ENCODE measurements around the gene SEC24C.
A peak's percentile ranks its signal among the peaks of the same experiment; 100 is the strongest.
"Not testable (repeated sequence)": the region's sequence is repeated elsewhere in the genome, so short reads cannot be mapped to it uniquely, and the experiment has no call there.

The SEC24C gene

DNA sequence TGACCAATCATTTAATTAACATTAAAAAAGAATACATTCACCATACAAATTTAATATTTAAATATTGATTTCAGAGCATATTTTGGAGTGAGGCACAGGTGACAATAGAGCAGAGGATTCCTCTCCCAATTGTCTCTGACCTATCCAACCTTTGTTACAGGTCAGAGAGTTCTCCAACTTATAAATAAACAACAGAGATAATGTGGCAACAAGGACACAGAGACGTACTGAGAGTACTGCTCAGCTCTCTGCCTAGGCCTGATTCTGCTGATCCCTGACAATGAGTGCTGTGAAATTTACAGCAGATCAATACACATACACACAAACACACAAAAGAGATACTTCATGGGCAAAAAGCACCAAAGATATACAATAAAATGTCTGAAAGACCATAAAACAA lies 27.9 kb upstream of the SEC24C start:
- POLR2A ChIA-PET (ENCODE audit: low non-redundant PET), result no interaction called here
- no peak for DNase-seq (ENCODE audit: low spot score)
- no peak overlapping the region for H3K27ac ChIP-seq
- TF ChIP-seq, protein P1, sequence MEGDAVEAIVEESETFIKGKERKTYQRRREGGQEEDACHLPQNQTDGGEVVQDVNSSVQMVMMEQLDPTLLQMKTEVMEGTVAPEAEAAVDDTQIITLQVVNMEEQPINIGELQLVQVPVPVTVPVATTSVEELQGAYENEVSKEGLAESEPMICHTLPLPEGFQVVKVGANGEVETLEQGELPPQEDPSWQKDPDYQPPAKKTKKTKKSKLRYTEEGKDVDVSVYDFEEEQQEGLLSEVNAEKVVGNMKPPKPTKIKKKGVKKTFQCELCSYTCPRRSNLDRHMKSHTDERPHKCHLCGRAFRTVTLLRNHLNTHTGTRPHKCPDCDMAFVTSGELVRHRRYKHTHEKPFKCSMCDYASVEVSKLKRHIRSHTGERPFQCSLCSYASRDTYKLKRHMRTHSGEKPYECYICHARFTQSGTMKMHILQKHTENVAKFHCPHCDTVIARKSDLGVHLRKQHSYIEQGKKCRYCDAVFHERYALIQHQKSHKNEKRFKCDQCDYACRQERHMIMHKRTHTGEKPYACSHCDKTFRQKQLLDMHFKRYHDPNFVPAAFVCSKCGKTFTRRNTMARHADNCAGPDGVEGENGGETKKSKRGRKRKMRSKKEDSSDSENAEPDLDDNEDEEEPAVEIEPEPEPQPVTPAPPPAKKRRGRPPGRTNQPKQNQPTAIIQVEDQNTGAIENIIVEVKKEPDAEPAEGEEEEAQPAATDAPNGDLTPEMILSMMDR (conservative IDR thresholded peaks at IDR 0.05; ENCODE audit: low read depth), result no peak
- CTCF ChIA-PET, result no interaction called here

DNA sequence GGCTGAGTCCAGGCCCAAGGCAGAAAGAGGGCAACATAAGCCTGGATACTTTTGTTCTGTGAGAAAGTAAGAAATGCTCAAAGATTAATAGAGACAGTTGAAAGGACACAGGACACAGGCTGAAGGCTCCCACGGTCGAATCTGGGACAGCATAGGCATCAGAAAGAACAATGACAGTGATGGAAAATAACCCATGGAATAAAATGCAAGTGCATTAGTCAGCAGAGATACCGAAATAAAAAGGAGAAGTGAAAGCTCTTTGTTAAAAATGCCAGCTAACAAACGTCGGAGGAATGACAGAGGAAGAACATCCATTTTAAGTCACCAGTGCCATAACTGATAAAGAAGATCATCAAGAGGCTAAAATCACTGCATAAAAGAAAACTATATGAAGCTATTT lies 26.6 kb upstream of the SEC24C start:
- no peak for DNase-seq (ENCODE audit: low spot score)
- TF ChIP-seq, protein P1 (conservative IDR thresholded peaks at IDR 0.05; ENCODE audit: low read depth), result no peak
- ChIA-PET POLR2A (ENCODE audit: low non-redundant PET) (no interaction called here), CTCF (no interaction called here)
- H3K27ac ChIP-seq, result no peak overlapping the region

DNA sequence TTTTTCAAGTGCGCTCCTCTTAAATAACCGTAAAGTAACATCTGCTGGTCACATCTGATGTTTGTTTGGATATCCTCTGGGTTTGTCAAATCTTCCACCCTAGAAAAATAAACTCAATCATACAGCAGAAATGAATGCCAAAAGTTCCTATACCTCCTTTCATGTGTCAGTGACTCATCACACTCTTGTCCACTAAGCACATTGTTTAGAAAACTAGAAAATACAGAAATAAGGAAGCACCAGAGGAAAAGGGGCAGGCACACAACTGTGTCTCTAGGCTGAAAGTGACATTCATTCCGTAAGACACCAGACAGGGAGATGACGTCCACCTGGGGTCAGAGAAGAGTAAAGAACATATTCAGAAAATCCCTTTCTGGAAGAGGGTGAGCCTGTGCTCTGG lies 23.6 kb upstream of the SEC24C start:
- DNase-seq (ENCODE audit: low spot score); CTCF ChIA-PET; H3K27ac ChIP-seq; POLR2A ChIA-PET (ENCODE audit: low non-redundant PET): not testable (repeated sequence)

DNA sequence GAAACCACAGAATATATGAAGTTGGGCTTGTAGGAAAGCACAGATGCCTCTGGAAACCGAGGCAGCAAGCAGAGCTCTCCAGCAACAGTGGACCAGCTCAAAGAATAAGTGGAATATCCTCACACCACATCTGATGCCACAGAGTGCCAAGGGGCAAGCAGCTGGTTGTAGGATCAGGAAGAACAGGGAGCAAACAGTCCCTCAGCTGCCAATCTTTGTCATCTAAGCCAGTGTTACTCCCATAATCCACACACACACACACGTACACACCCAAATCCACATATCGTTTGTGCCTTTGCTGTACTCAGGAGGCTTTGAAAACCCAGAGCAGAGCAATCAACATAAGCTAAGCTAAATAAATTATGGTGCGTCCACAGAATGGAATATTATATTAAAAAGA lies 20.7 kb upstream of the SEC24C start:
- POLR2A ChIA-PET (ENCODE audit: low non-redundant PET), result no interaction called here
- TF ChIP-seq, protein P1 (conservative IDR thresholded peaks at IDR 0.05; ENCODE audit: low read depth), result no peak
- no peak overlapping the region for H3K27ac ChIP-seq
- DNase-seq (ENCODE audit: low spot score), result no peak
- CTCF ChIA-PET, result no interaction called here

GRCh38 chr10:73729781-73730152 lies 14.4 kb upstream of the SEC24C start:
- DNase-seq (ENCODE audit: low spot score); CTCF ChIA-PET: not testable (repeated sequence)
- peak overlapping the region; percentile 92 for H3K27ac ChIP-seq
- POLR2A ChIA-PET (ENCODE audit: low non-redundant PET), result interaction anchor here (1.7 kb wide), 1 partner anchor 43 kb away, joined by 7 read pairs; no protein-coding TSS in a partner anchor

DNA sequence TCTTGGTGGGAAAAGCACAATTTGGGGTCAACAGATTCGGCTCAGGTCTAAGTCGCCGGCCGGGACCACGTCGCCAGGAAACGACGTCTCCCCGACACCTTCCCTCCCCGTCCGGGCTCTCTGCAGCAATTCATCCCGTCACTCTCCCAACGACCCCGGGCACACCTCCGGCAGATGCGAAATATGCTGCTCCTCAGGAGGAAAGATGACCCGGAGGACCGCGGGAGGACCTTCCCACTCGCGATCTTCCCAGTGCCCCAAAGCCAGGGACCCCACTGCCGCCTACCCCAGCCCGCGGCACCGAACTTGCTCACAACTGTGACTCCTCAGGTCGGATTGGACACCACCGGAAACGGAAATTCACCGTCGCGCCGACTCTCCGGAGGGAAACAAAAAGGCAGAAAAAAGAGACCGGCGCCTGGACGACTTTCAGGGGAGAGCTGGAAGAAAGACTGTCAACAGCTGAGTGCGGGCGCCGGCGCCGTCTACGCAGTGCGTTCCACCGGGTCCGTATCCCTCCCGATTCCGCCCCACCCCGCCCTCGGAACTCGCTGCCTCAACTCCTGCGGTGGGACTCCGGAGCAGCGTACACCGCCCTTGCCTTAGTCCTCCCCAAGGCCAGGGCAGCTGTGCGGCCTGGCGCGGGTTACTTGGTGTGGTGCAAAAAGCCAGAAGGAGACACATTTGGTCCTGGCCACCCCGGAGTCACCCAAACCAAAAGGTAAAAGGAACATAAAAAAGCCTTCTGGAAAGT lies 13.8 kb upstream of the SEC24C start:
- CTCF ChIA-PET, result interaction anchor here (0.7 kb wide), 2 partner anchors 161 to 220 kb away, joined by 4 read pairs; no protein-coding TSS in a partner anchor

DNA sequence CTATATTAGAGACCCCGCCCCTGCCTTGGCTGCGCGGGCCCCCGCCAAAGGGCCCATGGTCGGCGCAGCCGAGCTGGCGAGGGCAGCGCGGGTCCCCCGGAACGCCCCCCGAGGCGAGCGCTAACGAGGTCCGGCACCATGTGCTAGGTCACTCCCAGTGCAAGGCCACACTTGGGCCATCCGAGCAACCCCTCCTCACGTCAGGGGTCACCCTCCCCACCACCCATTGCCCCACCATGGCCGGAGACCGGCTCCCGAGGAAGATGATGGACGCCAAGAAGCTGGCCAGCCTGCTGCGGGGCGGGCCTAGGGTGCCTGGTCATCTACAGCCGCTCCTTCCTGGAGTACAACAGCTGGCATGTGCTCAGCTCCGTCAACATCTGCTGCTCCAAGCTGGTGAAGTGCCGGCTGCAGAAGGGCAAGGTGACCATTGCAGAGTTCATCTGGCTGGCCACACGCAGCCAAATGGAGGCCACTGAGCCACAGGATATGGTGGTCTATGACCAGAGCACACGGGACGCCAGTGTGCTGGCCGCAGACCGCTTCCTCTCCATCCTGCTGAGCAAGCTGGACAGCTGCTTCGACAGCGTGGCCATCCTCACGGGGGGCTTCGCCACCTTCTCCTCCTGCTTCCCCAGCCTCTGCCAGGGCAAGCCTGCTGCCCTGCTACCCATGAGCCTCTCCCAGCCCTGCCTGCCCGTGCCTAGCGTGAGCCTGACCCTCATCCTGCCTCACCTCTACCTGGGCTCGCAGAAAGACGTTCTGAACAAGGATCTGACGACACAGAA lies 12.4 kb upstream of the SEC24C start:
- TF ChIP-seq, protein P1 (conservative IDR thresholded peaks at IDR 0.05; ENCODE audit: low read depth), result no peak
- POLR2A ChIA-PET (ENCODE audit: low non-redundant PET), result interaction anchor here (1.2 to 1.8 kb wide), 2 partner anchors 9 to 54 kb away, joined by 4 to 6 read pairs; no protein-coding TSS in a partner anchor
- peak overlapping the region; percentile 13; the same call in 1 of the 2 replicates for H3K27ac ChIP-seq
- CTCF ChIA-PET, result interaction anchor here (0.6 kb wide), 1 partner anchor 46 kb away, joined by 4 read pairs; no protein-coding TSS in a partner anchor
- no peak for DNase-seq (ENCODE audit: low spot score)

More for the DNA sequence above, 13.8 kb upstream of the SEC24C start:
- POLR2A ChIA-PET (ENCODE audit: low non-redundant PET), result interaction anchor here (0.7 to 1.7 kb wide), 4 partner anchors 13 to 1731 kb away, joined by 3 to 7 read pairs (median 4); no protein-coding TSS in a partner anchor
- peak overlapping the region; percentile 92 for H3K27ac ChIP-seq
- DNase-seq (ENCODE audit: low spot score), result peak; percentile 84
- TF ChIP-seq, protein P1 (conservative IDR thresholded peaks at IDR 0.05; ENCODE audit: low read depth), result no peak

Data from RWPE1 (cell line).